Measurements from ENCODE around the gene NR1I2.

- no peak for TF ChIP-seq JUND (IDR thresholded peaks at IDR 0.05)
- no peak for TF ChIP-seq EGR1 (IDR thresholded peaks at IDR 0.05; ENCODE audit: low read depth in 2 of 2)
Observed at GRCh38 chr3:119796368-119796767, 14.5 kb downstream of the NR1I2 start.

All from liver (tissue), 2 donors.